Measurements from ENCODE around the gene GMFB.

GMFB gene

DNA sequence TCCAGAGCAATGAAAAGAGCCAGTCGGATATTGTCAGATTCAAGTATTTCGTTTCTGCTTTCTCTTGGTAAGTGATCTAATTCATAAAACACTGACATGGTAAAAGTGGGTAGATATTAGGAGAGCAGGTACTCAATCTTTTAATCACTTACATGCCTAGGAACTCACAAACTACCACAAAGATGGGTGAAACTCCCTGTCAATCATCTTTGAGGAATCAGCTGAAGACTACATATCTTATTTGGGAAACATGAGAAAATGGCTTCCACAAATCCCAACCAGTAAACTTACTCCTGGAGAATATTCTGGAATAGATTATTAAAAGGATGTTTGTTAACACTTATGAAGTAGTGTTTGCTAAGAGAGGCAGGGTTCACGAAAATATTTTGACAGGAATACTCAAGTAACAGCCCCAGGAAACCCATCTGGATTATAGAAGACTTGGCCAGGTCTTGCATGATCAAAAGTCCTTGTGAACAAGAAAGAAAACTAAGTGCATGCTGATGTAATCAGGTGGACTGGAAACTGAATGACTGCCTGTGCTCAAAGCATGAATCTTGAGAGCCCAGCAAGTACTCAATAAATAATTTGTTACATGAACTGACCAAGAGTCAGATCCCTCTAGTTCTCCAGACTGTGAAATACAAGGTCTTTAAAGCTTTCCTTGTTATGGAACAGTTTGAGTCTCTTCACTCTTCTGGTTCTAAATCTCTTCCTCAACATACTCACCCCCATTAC lies 63.1 kb downstream of the GMFB start:
- no peak for DNase-seq (ENCODE audit: low spot score)

DNA sequence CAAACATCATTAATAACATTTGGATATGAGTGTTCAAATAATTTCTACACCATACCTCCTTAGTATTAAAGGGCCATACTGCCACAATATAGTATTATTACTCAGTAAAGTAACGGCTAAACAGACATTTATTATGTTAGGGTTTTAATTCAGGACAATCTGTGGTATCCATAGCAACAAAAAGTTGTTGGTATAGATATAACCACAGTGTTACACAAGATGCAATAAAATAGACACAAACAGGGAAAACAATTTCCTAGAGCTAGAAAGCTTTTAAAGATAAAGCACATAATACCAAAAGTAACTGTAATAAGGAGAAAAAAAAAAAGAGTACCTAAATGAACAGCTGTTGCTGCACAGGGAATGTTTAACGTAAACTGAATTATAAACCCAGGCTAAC lies 63.7 kb downstream of the GMFB start:
- DNase-seq (ENCODE audit: low spot score) = no peak
